ENCODE measurements around the gene ARMC8.

Gene ARMC8

GRCh38 chr3:138265745-138266144, 78.6 kb downstream of the ARMC8 start:
- Histone ChIP-seq H3K4me3 (ENCODE audit: low read length) (no peak overlapping the region), H3K27me3 (ENCODE audit: control insufficient read depth, insufficient read depth, low read length) (no peaks in the 10 kb centered on the region), H3K27ac (ENCODE audit: low read length) (no peak overlapping the region), H3K36me3 (ENCODE audit: control insufficient read depth, insufficient read depth, low read length) (no peaks in the 10 kb centered on the region), H3K4me1 (ENCODE audit: control insufficient read depth, insufficient read depth, low read length) (no peaks in the 10 kb centered on the region), H3K9me3 (ENCODE audit: control insufficient read depth, insufficient read depth, low read length) (no peaks in the 10 kb centered on the region)
- no peak for DNase-seq (ENCODE audit: low read depth, low spot score)
- WGBS (ENCODE audit: insufficient coverage, insufficient read length): no CpG with 5 or more reads among the region's 1 CpG

GRCh38 chr3:138267083-138267482, 80.0 kb downstream of the ARMC8 start:
- Histone ChIP-seq H3K4me3 (ENCODE audit: low read length) (no peak overlapping the region), H3K36me3 (ENCODE audit: control insufficient read depth, insufficient read depth, low read length) (peaks cover 2% of the 10 kb centered on the region; the same call in 1 of the 2 replicates), H3K27ac (ENCODE audit: low read length) (no peak overlapping the region), H3K4me1 (ENCODE audit: control insufficient read depth, insufficient read depth, low read length) (no peaks in the 10 kb centered on the region), H3K27me3 (ENCODE audit: control insufficient read depth, insufficient read depth, low read length) (no peaks in the 10 kb centered on the region), H3K9me3 (ENCODE audit: control insufficient read depth, insufficient read depth, low read length) (no peaks in the 10 kb centered on the region)
- no CpG with 5 or more reads among the region's 3 CpGs for WGBS (ENCODE audit: insufficient coverage, insufficient read length)
- no peak for DNase-seq (ENCODE audit: low read depth, low spot score)

DNA sequence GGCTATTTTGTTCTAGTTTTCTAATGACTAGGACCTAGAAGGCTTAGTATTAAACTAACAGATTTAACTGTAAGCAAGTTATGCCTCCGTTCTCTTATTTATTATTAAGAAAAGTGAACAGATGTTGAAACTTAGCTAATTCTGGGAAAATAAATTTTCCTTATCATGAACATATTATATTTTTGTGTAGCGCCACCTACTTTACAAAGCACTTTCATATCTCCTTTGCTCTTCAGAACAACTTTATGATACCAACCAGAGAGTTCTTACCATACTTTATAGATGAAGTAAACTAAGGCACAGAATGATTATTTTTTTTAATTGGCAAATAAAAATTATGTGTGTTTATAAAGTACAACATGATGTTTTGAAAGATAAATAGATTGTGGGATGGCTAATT, 83.1 kb downstream of the ARMC8 start:
- Histone ChIP-seq H3K36me3 (ENCODE audit: control insufficient read depth, insufficient read depth, low read length) (peaks cover 2% of the 10 kb centered on the region; the same call in 1 of the 2 replicates), H3K9me3 (ENCODE audit: control insufficient read depth, insufficient read depth, low read length) (no peaks in the 10 kb centered on the region), H3K4me1 (ENCODE audit: control insufficient read depth, insufficient read depth, low read length) (no peaks in the 10 kb centered on the region), H3K27ac (ENCODE audit: low read length) (no peak overlapping the region), H3K27me3 (ENCODE audit: control insufficient read depth, insufficient read depth, low read length) (no peaks in the 10 kb centered on the region), H3K4me3 (ENCODE audit: low read length) (no peak overlapping the region)
- no CpG with 5 or more reads among the region's 2 CpGs for WGBS (ENCODE audit: insufficient coverage, insufficient read length)
- DNase-seq (ENCODE audit: low read depth, low spot score): no peak

- no peak for DNase-seq (ENCODE audit: low read depth, low spot score)
- H3K27ac ChIP-seq (ENCODE audit: low read length): no peak overlapping the region
- H3K36me3 ChIP-seq (ENCODE audit: control insufficient read depth, insufficient read depth, low read length): peaks cover 2% of the 10 kb centered on the region; the same call in 1 of the 2 replicates
- no peaks in the 10 kb centered on the region for H3K27me3 ChIP-seq (ENCODE audit: control insufficient read depth, insufficient read depth, low read length)
- WGBS (ENCODE audit: insufficient coverage, insufficient read length): no CpG with 5 or more reads among the region's 2 CpGs
- H3K4me1 ChIP-seq (ENCODE audit: control insufficient read depth, insufficient read depth, low read length): no peaks in the 10 kb centered on the region
- H3K4me3 ChIP-seq (ENCODE audit: low read length): no peak overlapping the region
- H3K9me3 ChIP-seq (ENCODE audit: control insufficient read depth, insufficient read depth, low read length): no peaks in the 10 kb centered on the region
These were observed 84.2 kb downstream of the ARMC8 start for GRCh38 chr3:138271189-138271794.

GRCh38 chr3:138281561-138281960, 94.5 kb downstream of the ARMC8 start:
- no CpG with 5 or more reads among the region's 3 CpGs for WGBS (ENCODE audit: insufficient coverage, insufficient read length)
- no peak for DNase-seq (ENCODE audit: low read depth, low spot score)
- Histone ChIP-seq H3K4me3 (ENCODE audit: low read length) (no peak overlapping the region), H3K4me1 (ENCODE audit: control insufficient read depth, insufficient read depth, low read length) (no peaks in the 10 kb centered on the region), H3K27me3 (ENCODE audit: control insufficient read depth, insufficient read depth, low read length) (no peaks in the 10 kb centered on the region), H3K9me3 (ENCODE audit: control insufficient read depth, insufficient read depth, low read length) (no peaks in the 10 kb centered on the region), H3K27ac (ENCODE audit: low read length) (no peak overlapping the region), H3K36me3 (ENCODE audit: control insufficient read depth, insufficient read depth, low read length) (peaks cover 2% of the 10 kb centered on the region; the same call in 1 of the 2 replicates)

DNA sequence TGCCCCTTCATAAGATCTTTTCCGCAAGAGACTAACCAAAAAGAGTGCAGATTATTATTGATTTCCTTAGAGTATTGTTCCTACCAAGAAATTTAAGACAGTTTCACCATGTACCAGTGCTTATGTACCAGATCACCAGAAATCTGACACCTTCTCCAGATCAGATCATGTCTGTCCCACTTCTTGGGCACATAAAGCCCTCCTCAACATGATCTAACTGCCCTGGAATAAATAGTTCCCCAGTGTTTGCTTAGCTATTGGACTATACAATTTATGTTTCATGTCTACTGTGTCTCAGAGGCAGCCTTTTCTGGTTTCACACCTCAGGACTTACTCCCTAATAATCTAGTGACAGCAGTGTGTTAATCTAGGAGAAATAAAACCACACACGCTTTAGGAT, 95.7 kb downstream of the ARMC8 start:
- no peaks in the 10 kb centered on the region for H3K4me1 ChIP-seq (ENCODE audit: control insufficient read depth, insufficient read depth, low read length)
- no peak overlapping the region for H3K4me3 ChIP-seq (ENCODE audit: low read length)
- H3K27ac ChIP-seq (ENCODE audit: low read length): no peak overlapping the region
- DNase-seq (ENCODE audit: low read depth, low spot score): no peak
- WGBS (ENCODE audit: insufficient coverage, insufficient read length): no CpG with 5 or more reads among the region's 2 CpGs
- H3K27me3 ChIP-seq (ENCODE audit: control insufficient read depth, insufficient read depth, low read length): no peaks in the 10 kb centered on the region
- peaks cover 2% of the 10 kb centered on the region; the same call in 1 of the 2 replicates for H3K36me3 ChIP-seq (ENCODE audit: control insufficient read depth, insufficient read depth, low read length)
- no peaks in the 10 kb centered on the region for H3K9me3 ChIP-seq (ENCODE audit: control insufficient read depth, insufficient read depth, low read length)

DNA sequence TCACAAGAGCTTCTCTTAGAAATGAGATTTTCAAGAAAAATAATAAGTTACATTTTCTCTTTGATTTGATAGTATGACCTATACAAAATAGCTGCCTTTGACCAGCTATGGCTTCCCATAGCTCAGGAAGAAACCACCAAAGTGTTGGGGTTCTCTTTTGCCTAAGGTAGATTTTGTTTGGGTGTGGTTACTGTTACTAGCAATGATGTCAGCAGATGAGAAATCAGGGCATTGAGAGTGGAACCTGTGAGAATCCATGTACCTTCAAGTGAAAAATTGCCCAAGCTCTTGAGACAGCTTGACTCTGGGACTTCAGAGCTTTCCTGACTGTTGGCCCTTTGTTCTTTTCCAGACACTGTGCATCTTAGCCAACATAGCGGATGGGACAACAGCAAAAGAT, 97.0 kb downstream of the ARMC8 start:
- WGBS (ENCODE audit: insufficient coverage, insufficient read length): no CpG with 5 or more reads among the region's 1 CpG
- no peak for DNase-seq (ENCODE audit: low read depth, low spot score)
- Histone ChIP-seq H3K4me3 (ENCODE audit: low read length) (no peak overlapping the region), H3K4me1 (ENCODE audit: control insufficient read depth, insufficient read depth, low read length) (no peaks in the 10 kb centered on the region), H3K27me3 (ENCODE audit: control insufficient read depth, insufficient read depth, low read length) (no peaks in the 10 kb centered on the region), H3K9me3 (ENCODE audit: control insufficient read depth, insufficient read depth, low read length) (no peaks in the 10 kb centered on the region), H3K36me3 (ENCODE audit: control insufficient read depth, insufficient read depth, low read length) (peaks cover 5% of the 10 kb centered on the region; the same call in 1 of the 2 replicates), H3K27ac (ENCODE audit: low read length) (no peak overlapping the region)

GRCh38 chr3:138284957-138285477, 97.9 kb downstream of the ARMC8 start:
- no peak for DNase-seq (ENCODE audit: low read depth, low spot score)
- Histone ChIP-seq H3K27ac (ENCODE audit: low read length) (no peak overlapping the region), H3K4me3 (ENCODE audit: low read length) (no peak overlapping the region), H3K4me1 (ENCODE audit: control insufficient read depth, insufficient read depth, low read length) (no peaks in the 10 kb centered on the region), H3K27me3 (ENCODE audit: control insufficient read depth, insufficient read depth, low read length) (no peaks in the 10 kb centered on the region), H3K36me3 (ENCODE audit: control insufficient read depth, insufficient read depth, low read length) (peaks cover 8% of the 10 kb centered on the region; the same call in 1 of the 2 replicates), H3K9me3 (ENCODE audit: control insufficient read depth, insufficient read depth, low read length) (no peaks in the 10 kb centered on the region)
- WGBS (ENCODE audit: insufficient coverage, insufficient read length): no CpG with 5 or more reads among the region's 2 CpGs

- Histone ChIP-seq H3K4me1 (ENCODE audit: control insufficient read depth, insufficient read depth, low read length) (no peaks in the 10 kb centered on the region), H3K27me3 (ENCODE audit: control insufficient read depth, insufficient read depth, low read length) (no peaks in the 10 kb centered on the region; the same call in 1 of the 2 replicates), H3K27ac (ENCODE audit: low read length) (no peak overlapping the region), H3K4me3 (ENCODE audit: low read length) (no peak overlapping the region), H3K36me3 (ENCODE audit: control insufficient read depth, insufficient read depth, low read length) (peaks cover 10% of the 10 kb centered on the region; the same call in 1 of the 2 replicates), H3K9me3 (ENCODE audit: control insufficient read depth, insufficient read depth, low read length) (no peaks in the 10 kb centered on the region; the same call in 1 of the 2 replicates)
- DNase-seq (ENCODE audit: low read depth, low spot score): no peak
- WGBS (ENCODE audit: insufficient coverage, insufficient read length): no CpG with 5 or more reads among the region's 2 CpGs
These were observed 102.2 kb downstream of the ARMC8 start for GRCh38 chr3:138289260-138289659.

GRCh38 chr3:138289701-138290100, 102.6 kb downstream of the ARMC8 start:
- Histone ChIP-seq H3K27ac (ENCODE audit: low read length) (no peak overlapping the region), H3K4me1 (ENCODE audit: control insufficient read depth, insufficient read depth, low read length) (no peaks in the 10 kb centered on the region), H3K27me3 (ENCODE audit: control insufficient read depth, insufficient read depth, low read length) (no peaks in the 10 kb centered on the region; the same call in 1 of the 2 replicates), H3K9me3 (ENCODE audit: control insufficient read depth, insufficient read depth, low read length) (no peaks in the 10 kb centered on the region; the same call in 1 of the 2 replicates), H3K36me3 (ENCODE audit: control insufficient read depth, insufficient read depth, low read length) (peaks cover 10% of the 10 kb centered on the region; the same call in 1 of the 2 replicates), H3K4me3 (ENCODE audit: low read length) (no peak overlapping the region)
- DNase-seq (ENCODE audit: low read depth, low spot score): no peak
- WGBS (ENCODE audit: insufficient coverage, insufficient read length): no CpG with 5 or more reads among the region's 3 CpGs

DNA sequence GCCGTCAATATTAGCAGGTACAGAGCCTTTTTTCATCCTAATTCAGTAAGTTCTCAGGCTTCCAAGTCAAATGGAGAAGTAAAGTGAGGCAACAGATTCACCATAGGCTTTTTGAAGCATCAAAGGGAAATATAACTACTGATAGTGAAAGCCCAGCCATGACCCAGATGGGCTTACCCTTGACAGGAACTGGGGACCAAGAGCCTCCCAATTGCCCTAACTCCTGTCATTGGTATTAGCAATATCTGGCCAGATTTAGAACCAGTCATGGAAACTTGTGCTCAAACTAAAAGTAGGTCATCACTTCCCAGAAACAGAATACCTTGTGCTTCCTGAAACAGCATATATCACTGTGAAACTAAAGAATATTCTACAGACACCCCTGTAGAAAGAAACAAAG, 109.5 kb downstream of the ARMC8 start:
- H3K9me3 ChIP-seq (ENCODE audit: control insufficient read depth, insufficient read depth, low read length): no peaks in the 10 kb centered on the region
- H3K36me3 ChIP-seq (ENCODE audit: control insufficient read depth, insufficient read depth, low read length): peaks cover 2% of the 10 kb centered on the region; the same call in 1 of the 2 replicates
- no peak overlapping the region for H3K4me3 ChIP-seq (ENCODE audit: low read length)
- H3K4me1 ChIP-seq (ENCODE audit: control insufficient read depth, insufficient read depth, low read length): no peaks in the 10 kb centered on the region
- H3K27me3 ChIP-seq (ENCODE audit: control insufficient read depth, insufficient read depth, low read length): no peaks in the 10 kb centered on the region
- DNase-seq (ENCODE audit: low read depth, low spot score): no peak
- whole genome bisulfite sequencing (ENCODE audit: insufficient coverage, insufficient read length): no CpG with 5 or more reads among the region's 1 CpG
- H3K27ac ChIP-seq (ENCODE audit: low read length): no peak overlapping the region

All from iPS DF 6.9 (cell line).